Parathyroid adenoma (tissue), 2 donors: ENCODE data around the gene DAPK2.

Experiments
- H2AFZ ChIP-seq: fragments of 300-600 bp; sonication (generic); one replicate; pipeline ENCODE4 v1.7.0; 2017; ENCODE audit warnings: antibody characterized with exemption, mild to moderate bottlenecking
- H3K27ac ChIP-seq: fragments of 300-600 bp; sonication (generic); one replicate; pipeline ENCODE4 v1.7.0; 2017
- H3K27me3 ChIP-seq: fragments of 300-600 bp; sonication (generic); one replicate; pipeline ENCODE4 v1.7.0; 2017; ENCODE audit warnings: low read length; ENCODE audit not compliant: control insufficient read depth, insufficient read depth
- H3K36me3 ChIP-seq: fragments of 300-600 bp; sonication (generic); one replicate; pipeline ENCODE4 v1.7.0; 2017; ENCODE audit warnings: low read length; ENCODE audit not compliant: control insufficient read depth, insufficient read depth
- H3K4me1 ChIP-seq: fragments of 300-600 bp; sonication (generic); one replicate; pipeline ENCODE4 v1.7.0; 2017; ENCODE audit warnings: control low read depth
- H3K4me2 ChIP-seq: fragments of 300-600 bp; sonication (generic); one replicate; pipeline ENCODE4 v1.7.0; 2017; ENCODE audit warnings: low read length
- H3K4me3 ChIP-seq: fragments of 300-600 bp; sonication (generic); one replicate; pipeline ENCODE4 v1.7.0; 2017; ENCODE audit warnings: low read depth, low read length
- H3K79me2 ChIP-seq: fragments of 300-600 bp; sonication (generic); one replicate; pipeline ENCODE4 v1.7.0; 2017; ENCODE audit warnings: control low read depth
- H3K9ac ChIP-seq: fragments of 300-600 bp; sonication (generic); one replicate; pipeline ENCODE4 v1.7.0; 2017; ENCODE audit warnings: mild to moderate bottlenecking
- H3K9me3 ChIP-seq: fragments of 300-600 bp; sonication (generic); one replicate; pipeline ENCODE4 v1.7.0; 2017; ENCODE audit warnings: low read length; ENCODE audit not compliant: control insufficient read depth
- TF ChIP-seq, protein P1 (sequence below): fragments of 300-600 bp; sonication (generic); IDR thresholded peaks from one replicate; pipeline ENCODE4 v1.7.0; 2017; ENCODE audit warnings: antibody characterized with exemption, mild to moderate bottlenecking
- donor health status: primary hyperparathyroidism.

DAPK2 gene

DNA sequence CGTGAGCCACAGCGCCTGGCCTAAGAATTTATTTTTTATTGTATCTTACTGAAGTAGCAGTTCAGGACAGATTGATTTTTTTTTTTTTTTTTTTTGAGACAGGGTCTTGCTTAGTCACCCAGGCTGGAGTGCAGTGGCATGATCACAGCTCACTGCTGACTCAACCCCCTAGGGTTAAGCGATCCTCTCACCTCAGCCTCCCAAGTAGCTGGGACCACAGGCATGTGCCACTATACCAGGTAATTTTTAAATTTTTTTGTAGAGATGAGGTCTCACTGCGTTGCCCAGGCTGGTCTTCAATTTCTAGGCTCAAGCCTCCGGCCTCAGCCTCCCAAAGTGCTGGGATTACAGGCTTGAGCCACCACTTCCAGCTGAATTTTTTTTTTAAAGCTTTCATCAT lies 112.8 kb downstream of the DAPK2 start:
- Histone ChIP-seq H2AFZ (no peak overlapping the region), H3K4me1 (no peaks in the 10 kb centered on the region), H3K9me3 (no peaks in the 10 kb centered on the region), H3K79me2 (no peaks in the 10 kb centered on the region), H3K4me3 (no peak overlapping the region), H3K27ac (no peak overlapping the region), H3K36me3 (no peaks in the 10 kb centered on the region), H3K27me3 (no peaks in the 10 kb centered on the region), H3K4me2 (no peak overlapping the region), H3K9ac (no peak overlapping the region)
- TF ChIP-seq, protein P1, sequence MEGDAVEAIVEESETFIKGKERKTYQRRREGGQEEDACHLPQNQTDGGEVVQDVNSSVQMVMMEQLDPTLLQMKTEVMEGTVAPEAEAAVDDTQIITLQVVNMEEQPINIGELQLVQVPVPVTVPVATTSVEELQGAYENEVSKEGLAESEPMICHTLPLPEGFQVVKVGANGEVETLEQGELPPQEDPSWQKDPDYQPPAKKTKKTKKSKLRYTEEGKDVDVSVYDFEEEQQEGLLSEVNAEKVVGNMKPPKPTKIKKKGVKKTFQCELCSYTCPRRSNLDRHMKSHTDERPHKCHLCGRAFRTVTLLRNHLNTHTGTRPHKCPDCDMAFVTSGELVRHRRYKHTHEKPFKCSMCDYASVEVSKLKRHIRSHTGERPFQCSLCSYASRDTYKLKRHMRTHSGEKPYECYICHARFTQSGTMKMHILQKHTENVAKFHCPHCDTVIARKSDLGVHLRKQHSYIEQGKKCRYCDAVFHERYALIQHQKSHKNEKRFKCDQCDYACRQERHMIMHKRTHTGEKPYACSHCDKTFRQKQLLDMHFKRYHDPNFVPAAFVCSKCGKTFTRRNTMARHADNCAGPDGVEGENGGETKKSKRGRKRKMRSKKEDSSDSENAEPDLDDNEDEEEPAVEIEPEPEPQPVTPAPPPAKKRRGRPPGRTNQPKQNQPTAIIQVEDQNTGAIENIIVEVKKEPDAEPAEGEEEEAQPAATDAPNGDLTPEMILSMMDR = no peak

DNA sequence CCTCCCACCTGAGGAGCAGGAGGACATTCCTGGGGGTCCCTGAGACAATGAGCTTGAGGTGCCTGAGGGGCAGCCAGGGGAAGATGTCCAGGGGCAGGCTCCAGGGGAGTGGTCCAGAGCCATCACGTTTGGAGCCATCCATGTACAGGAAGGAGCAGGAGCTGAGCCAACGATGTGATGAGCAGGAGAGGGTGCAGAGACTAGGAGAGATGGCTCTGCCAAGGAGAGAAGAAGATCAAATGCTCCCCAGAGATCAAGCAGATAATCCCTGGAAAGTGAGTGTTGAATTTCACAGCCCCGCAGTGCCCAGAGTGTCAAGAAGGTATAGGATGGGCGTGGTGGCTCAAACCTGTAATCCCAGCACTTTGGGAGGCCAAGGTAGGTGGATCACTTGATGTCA lies 114.7 kb downstream of the DAPK2 start:
- TF ChIP-seq, protein P1 = no peak
- Histone ChIP-seq H3K9me3 (no peaks in the 10 kb centered on the region), H3K36me3 (no peaks in the 10 kb centered on the region), H3K27me3 (no peaks in the 10 kb centered on the region), H3K9ac (no peak overlapping the region), H3K4me1 (no peaks in the 10 kb centered on the region), H2AFZ (no peak overlapping the region), H3K4me3 (no peak overlapping the region), H3K27ac (no peak overlapping the region), H3K79me2 (no peaks in the 10 kb centered on the region), H3K4me2 (no peak overlapping the region)

DNA sequence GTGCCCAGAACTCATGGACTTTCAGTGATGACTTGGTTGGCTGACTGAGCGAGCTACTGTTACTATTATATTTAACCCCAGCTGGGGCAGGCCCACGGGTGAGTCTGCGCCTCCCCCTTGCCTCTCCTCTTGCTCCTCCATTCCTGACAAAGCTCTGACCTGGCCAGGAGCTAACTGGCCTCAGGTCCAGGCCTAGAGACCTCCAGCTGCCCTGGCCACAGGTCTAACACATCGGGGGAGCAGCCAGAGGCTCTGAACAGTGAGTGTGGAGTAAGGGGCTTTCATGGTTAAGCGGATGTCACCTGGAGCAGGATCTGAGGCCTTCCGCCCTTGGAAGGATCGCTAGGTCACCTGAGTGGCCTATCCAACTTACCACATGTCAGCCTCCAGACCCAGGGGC lies 116.3 kb downstream of the DAPK2 start:
- Histone ChIP-seq H3K9me3 (no peaks in the 10 kb centered on the region), H3K4me3 (no peak overlapping the region), H3K79me2 (no peaks in the 10 kb centered on the region), H3K4me2 (no peak overlapping the region), H3K9ac (no peak overlapping the region), H2AFZ (no peak overlapping the region), H3K27me3 (no peaks in the 10 kb centered on the region), H3K27ac (no peak overlapping the region), H3K36me3 (no peaks in the 10 kb centered on the region), H3K4me1 (no peaks in the 10 kb centered on the region)
- TF ChIP-seq, protein P1 = no peak

DNA sequence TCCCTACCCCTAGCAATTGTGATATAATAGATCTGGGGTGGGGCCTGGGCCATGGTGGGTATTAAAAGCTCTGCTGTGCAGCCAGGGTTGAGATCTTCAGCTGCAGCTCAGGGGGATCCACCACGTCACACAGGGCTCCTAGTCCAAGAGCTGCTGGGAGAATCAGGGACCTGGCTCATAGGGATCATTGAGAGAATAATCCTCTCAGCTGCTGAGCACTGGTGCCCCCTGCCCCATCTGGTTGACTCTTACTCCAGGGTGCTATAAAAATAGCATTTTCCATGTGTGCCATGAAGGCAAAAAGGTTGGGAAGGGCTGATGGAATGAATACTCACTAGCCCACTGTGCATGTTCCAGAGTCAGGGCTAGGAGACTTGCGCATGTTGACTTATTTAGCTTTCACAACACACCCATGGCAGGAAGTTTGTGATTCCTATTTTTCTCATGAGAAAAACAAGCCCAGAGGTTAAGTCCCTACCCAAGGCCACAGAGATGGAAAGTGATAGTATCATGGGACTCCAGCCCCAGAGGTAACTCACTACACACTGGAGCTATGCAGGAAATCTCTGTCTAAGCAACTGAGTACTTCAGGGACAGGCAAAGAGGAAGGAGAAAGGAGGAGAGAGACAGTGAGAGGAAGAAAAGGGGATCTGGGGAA lies 118.0 kb downstream of the DAPK2 start:
- Histone ChIP-seq H3K27ac (no peak overlapping the region), H3K27me3 (no peaks in the 10 kb centered on the region), H3K9ac (no peak overlapping the region), H3K79me2 (no peaks in the 10 kb centered on the region), H3K4me3 (no peak overlapping the region), H3K9me3 (no peaks in the 10 kb centered on the region), H3K36me3 (no peaks in the 10 kb centered on the region), H3K4me1 (no peaks in the 10 kb centered on the region), H3K4me2 (no peak overlapping the region), H2AFZ (no peak overlapping the region)
- TF ChIP-seq, protein P1 = no peak
